ENCODE results near the gene SBNO1.
A peak's percentile ranks its signal among the peaks of the same experiment; 100 is the strongest.
"Not testable (repeated sequence)": the region's sequence is repeated elsewhere in the genome, so short reads cannot be mapped to it uniquely, and the experiment has no call there.

The SBNO1 gene

GRCh38 chr12:123337070-123337469 lies 27.6 kb downstream of the SBNO1 start:
- DNase-seq = no peak

GRCh38 chr12:123336530-123336929 lies 28.1 kb downstream of the SBNO1 start:
- no peak for DNase-seq

GRCh38 chr12:123335490-123335889 lies 29.2 kb downstream of the SBNO1 start:
- no peak for DNase-seq

GRCh38 chr12:123329799-123330198 lies 34.8 kb downstream of the SBNO1 start:
- DNase-seq = no peak

GRCh38 chr12:123319826-123320225 lies 44.8 kb downstream of the SBNO1 start:
- DNase-seq = no peak

GRCh38 chr12:123319273-123319672 lies 45.4 kb downstream of the SBNO1 start:
- no peak for DNase-seq

GRCh38 chr12:123313046-123313445 lies 51.6 kb downstream of the SBNO1 start:
- DNase-seq = not testable (repeated sequence)

GRCh38 chr12:123306200-123306599 lies 58.4 kb downstream of the SBNO1 start:
- no peak for DNase-seq

GRCh38 chr12:123305136-123305535 lies 59.5 kb downstream of the SBNO1 start:
- DNase-seq = no peak

- no peak for DNase-seq
These were observed 71.4 kb downstream of the SBNO1 start for GRCh38 chr12:123293178-123293760.

GRCh38 chr12:123289911-123290310 lies 74.7 kb downstream of the SBNO1 start:
- DNase-seq = no peak

GRCh38 chr12:123288751-123289346 lies 75.8 kb downstream of the SBNO1 start:
- no peak for DNase-seq

GRCh38 chr12:123286652-123287373 lies 77.8 kb downstream of the SBNO1 start:
- DNase-seq = no peak

GRCh38 chr12:123284669-123285068 lies 80.0 kb downstream of the SBNO1 start:
- no peak for DNase-seq

GRCh38 chr12:123283461-123283860 lies 81.2 kb downstream of the SBNO1 start:
- DNase-seq = no peak

GRCh38 chr12:123282111-123282510 lies 82.5 kb downstream of the SBNO1 start:
- no peak for DNase-seq

- DNase-seq = no peak
These were observed 83.7 kb downstream of the SBNO1 start for GRCh38 chr12:123280971-123281370.

- DNase-seq = no peak
These were observed 86.5 kb downstream of the SBNO1 start for GRCh38 chr12:123278101-123278627.

GRCh38 chr12:123273166-123273565 lies 91.5 kb downstream of the SBNO1 start:
- no peak for DNase-seq

- peak; percentile 60 for DNase-seq
These were observed 93.5 kb downstream of the SBNO1 start for GRCh38 chr12:123271001-123271668.

- peak; percentile 54 for DNase-seq
These were observed 94.2 kb downstream of the SBNO1 start for GRCh38 chr12:123270214-123271000.

- peak; percentile 57 for DNase-seq
These were observed 94.8 kb downstream of the SBNO1 start for GRCh38 chr12:123269896-123270213.

GRCh38 chr12:123269395-123269892 lies 95.2 kb downstream of the SBNO1 start:
- DNase-seq = peak; percentile 92

All from midbrain (tissue), 1 donor.